GM12878 (cell line): Measurements from ENCODE around the gene ABHD2. TPM values are rescaled to one million over a fixed set of nuclear protein-coding genes. Genes with fewer than 3 reads are reported as not detected.

ENCODE experiments used
- ATAC-seq: fragments of 200-7000 bp; cut with Tn5 transposase; 3 replicates; pipeline ENCODE4 v1.9.1; 2020; ENCODE audit warnings: mild to moderate bottlenecking, moderate library complexity
- BruUV-seq: library from RNA; stranded (reverse); fragments of 400-500 nt; replicated peaks from 2 replicates; lab custom pipeline; 2021; lab: Mats Ljungman, UMichigan
- CTCF ChIA-PET: fragments of 300-600 bp; sonication (Branson Sonifier 250); formaldehyde crosslinking; extraction: SDS; loops from one replicate; lab custom pipeline; 2021; ENCODE audit warnings: inconsistent platforms; lab: Yijun Ruan, JAX
- POLR2A ChIA-PET: fragments of 350-600 bp; formaldehyde crosslinking; extraction: SDS; loops from one replicate; lab custom pipeline; 2021; ENCODE audit warnings: inconsistent platforms; lab: Charles Lee
- RAD21 ChIA-PET: fragments of 300-600 bp; sonication (Branson Sonifier 250); formaldehyde crosslinking; loops from one replicate; lab custom pipeline; 2023; ENCODE audit warnings: antibody characterized with exemption; ENCODE audit not compliant: unreplicated experiment; lab: Charles Lee
- SMC1A ChIA-PET: fragments of 300-600 bp; sonication (Branson Sonifier 250); formaldehyde crosslinking; loops from one replicate; lab custom pipeline; 2023; ENCODE audit not compliant: unreplicated experiment, uncharacterized antibody; lab: Charles Lee
- DNase-seq: peaks from one replicate; pipeline ENCODE4 v3.0.0-alpha.2; 2011; ENCODE audit warnings: low read depth, low spot score
- FAIRE-seq: peaks from 3 replicates; lab custom pipeline; 2011; peaks lifted over from hg19 to GRCh38; lab: Jason Lieb, UNC
- H2AFZ ChIP-seq: 2 replicates; pipeline ENCODE4 v1.6.0; 2011; ENCODE audit warnings: low read depth, low read length, control low read depth; ENCODE audit not compliant: control insufficient read depth
- H3K27ac ChIP-seq: 2 replicates; pipeline ENCODE4 v1.5.1; 2011; ENCODE audit warnings: control low read depth; ENCODE audit not compliant: control insufficient read depth, insufficient read depth
- H3K27me3 ChIP-seq, 2 experiments: replicated peaks in 1 of 2; 2 replicates each; pipeline versions ENCODE4 v1.6.0 to v1.6.1; 2011; ENCODE audit warnings: low read length in 1 of 2; ENCODE audit not compliant: control insufficient read depth in 2 of 2, insufficient read depth in 2 of 2
- H3K36me3 ChIP-seq, 2 experiments: 2 replicates each; pipeline ENCODE4 v1.5.1; 2011; ENCODE audit warnings: low read length in 1 of 2; ENCODE audit not compliant: control insufficient read depth in 2 of 2, insufficient read depth in 2 of 2
- H3K4me1 ChIP-seq: 2 replicates; pipeline ENCODE4 v1.6.1; 2011; ENCODE audit warnings: mild to moderate bottlenecking, low read length, moderate library complexity, mixed read lengths; ENCODE audit not compliant: control insufficient read depth, insufficient read depth
- H3K4me2 ChIP-seq: 2 replicates; pipeline ENCODE4 v1.6.0; 2011; ENCODE audit warnings: control low read depth; ENCODE audit not compliant: control insufficient read depth, insufficient read depth
- H3K4me3 ChIP-seq: fragments of 200-600 bp; sonication (generic); 2 replicates; pipeline ENCODE4 v1.5.1; 2016
- H3K79me2 ChIP-seq: 2 replicates; pipeline ENCODE4 v1.6.0; 2011; ENCODE audit warnings: low read length; ENCODE audit not compliant: control insufficient read depth, insufficient read depth
- H3K9ac ChIP-seq: 2 replicates; pipeline ENCODE4 v1.8.0; 2011; ENCODE audit warnings: low read length, control low read depth, mixed read lengths; ENCODE audit not compliant: control insufficient read depth, insufficient read depth
- H3K9me3 ChIP-seq: replicated peaks from 3 replicates; pipeline ENCODE4 v1.5.1; 2011; ENCODE audit warnings: mild to moderate bottlenecking, low read length; ENCODE audit not compliant: control insufficient read depth, insufficient read depth
- H4K20me1 ChIP-seq: 2 replicates; pipeline ENCODE4 v1.6.0; 2011; ENCODE audit not compliant: control insufficient read depth, insufficient read depth
- BHLHE40 ChIP-seq, 2 experiments: fragments of 450-650 bp in 1 of 2; IDR thresholded peaks; 2 replicates each; pipeline ENCODE4 v1.6.1; 2011 to 2017; ENCODE audit warnings: low read depth in 2 of 2, borderline replicate concordance in 1 of 2, improper control_type of control experiment in 1 of 2, low read length in 1 of 2, mild to moderate bottlenecking in 1 of 2
- CBFB ChIP-seq: IDR thresholded peaks from 2 replicates; pipeline ENCODE4 v1.6.1; 2016; ENCODE audit warnings: antibody characterized with exemption, low read depth
- ESRRA ChIP-seq: IDR thresholded peaks from 2 replicates; pipeline ENCODE4 v1.6.1; 2012; ENCODE audit warnings: mild to moderate bottlenecking, low read length, improper control_type of control experiment
- IKZF1 ChIP-seq: fragments of 450-650 bp; conservative IDR thresholded peaks from 2 replicates; pipeline ENCODE4 v1.6.1; 2017; ENCODE audit warnings: antibody characterized with exemption, mild to moderate bottlenecking
- IRF3 ChIP-seq: fragments of 450-650 bp; IDR thresholded peaks from 2 replicates; pipeline ENCODE4 v1.6.1; 2014; ENCODE audit warnings: mild to moderate bottlenecking
- JUND ChIP-seq: IDR thresholded peaks from 2 replicates; pipeline ENCODE4 v1.6.1; 2012; ENCODE audit warnings: low read depth, mild to moderate bottlenecking, low read length, improper control_type of control experiment, moderate library complexity
- LARP7 ChIP-seq: fragments of 450-650 bp; IDR thresholded peaks from 2 replicates; pipeline ENCODE4 v1.6.1; 2017; ENCODE audit warnings: mild to moderate bottlenecking
- MYC ChIP-seq: IDR thresholded peaks from 2 replicates; pipeline ENCODE4 v1.6.1; 2011; ENCODE audit warnings: mild to moderate bottlenecking, low read length, moderate library complexity, inconsistent platforms; ENCODE audit not compliant: insufficient read depth, insufficient replicate concordance, insufficient read length, severe bottlenecking
- RAD51 ChIP-seq: fragments of 450-650 bp; IDR thresholded peaks from 2 replicates; pipeline ENCODE4 v1.6.1; 2016; ENCODE audit warnings: moderate library complexity, mild to moderate bottlenecking, inconsistent platforms
- SMAD5 ChIP-seq: IDR thresholded peaks from 2 replicates; pipeline ENCODE4 v1.6.1; 2016; ENCODE audit warnings: antibody characterized with exemption, low read depth
- SMARCA5 ChIP-seq: fragments of 450-650 bp; IDR thresholded peaks from 2 replicates; pipeline ENCODE4 v1.6.1; 2017; ENCODE audit warnings: mild to moderate bottlenecking
- SRF ChIP-seq, 2 experiments: IDR thresholded peaks; 2 replicates each; pipeline ENCODE4 v1.6.1; 2011; ENCODE audit warnings: low read depth in 2 of 2, low read length in 2 of 2, mild to moderate bottlenecking in 1 of 2, moderate library complexity in 1 of 2
- STAT1 ChIP-seq: fragments of 450-650 bp; conservative IDR thresholded peaks from 2 replicates; pipeline ENCODE4 v1.6.1; 2014; ENCODE audit warnings: antibody characterized with exemption, mild to moderate bottlenecking
- YY1 ChIP-seq: IDR thresholded peaks from 2 replicates; pipeline ENCODE4 v1.6.1; 2011; ENCODE audit warnings: low read depth, mild to moderate bottlenecking, low read length
- ZNF24 ChIP-seq: fragments of 450-650 bp; IDR thresholded peaks from 2 replicates; pipeline ENCODE4 v1.6.1; 2017; ENCODE audit warnings: antibody characterized with exemption, mild to moderate bottlenecking
- ZZZ3 ChIP-seq: IDR thresholded peaks from 2 replicates; pipeline ENCODE4 v1.6.1; 2011; ENCODE audit warnings: low read depth; ENCODE audit not compliant: control insufficient read depth, insufficient read length
- WGBS: methylation state at CpG from one replicate; pipeline ENCODE4 v1.1.6; 2016; ENCODE audit warnings: low lambda C conversion rate; ENCODE audit not compliant: insufficient replicate concordance, insufficient coverage; ENCODE audit errors: missing lambda C conversion rate; 5-methylcytosine and 5-hydroxymethylcytosine counted together
- in situ Hi-C: fragments of 300-500 bp; cut with MboI; formaldehyde crosslinking; loops from 9 replicates; pipeline ENCODE4 v1.14.3; 2018; ENCODE audit warnings: mixed read lengths
- intact Hi-C: fragments of 100-400 bp; cut with micrococcal nuclease; formaldehyde crosslinking; loops from one replicate; pipeline ENCODE4 v1.14.2; 2022; ENCODE audit not compliant: unreplicated experiment
- polyA plus RNA-seq, 11 experiments: library from polyadenylated mRNA; depleted of rRNA in 4 of 11; unstranded in 6 of 11; stranded (reverse) in 5 of 11; fragments of >200 nt; fragmentation: Nextera tagmentation in 4 of 11; fragmentation: Illumina TruSeq in 1 of 11; extraction: Ambion mirVana in 4 of 11; extraction: Trizol in 1 of 11; gene quantifications; 1 replicate in 1 of 11; 2 replicates in 10 of 11; pipeline versions ENCODE4 v1.2.1 to v1.2.3, GENCODE V29; 2011 to 2016; ENCODE audit warnings: inconsistent platforms in 2 of 11, missing spikeins in 2 of 11, low read depth in 1 of 11
- total RNA-seq, 4 experiments: library from RNA; depleted of rRNA in 3 of 4; stranded (reverse); fragments of >200 nt in 3 of 4; fragmentation: Illumina TruSeq in 1 of 4; extraction: Trizol in 1 of 4; gene quantifications; 2 replicates each; pipeline versions ENCODE4 v1.2.1 to v1.2.3, GENCODE V29; 2013 to 2021
- TF ChIP-seq, protein P1 (sequence below): fragments of 450-650 bp; IDR thresholded peaks from 2 replicates; pipeline ENCODE4 v1.6.1; 2017; ENCODE audit warnings: mild to moderate bottlenecking, moderate library complexity

ABHD2 gene
- total and polyA plus RNA-seq, 10 of the 15 experiments (the other 5 are each of a cell fraction or from before 2014, with no cell fraction given): 1.2 to 33.6 (median 20.4) TPM

- TF ChIP-seq, protein P1, sequence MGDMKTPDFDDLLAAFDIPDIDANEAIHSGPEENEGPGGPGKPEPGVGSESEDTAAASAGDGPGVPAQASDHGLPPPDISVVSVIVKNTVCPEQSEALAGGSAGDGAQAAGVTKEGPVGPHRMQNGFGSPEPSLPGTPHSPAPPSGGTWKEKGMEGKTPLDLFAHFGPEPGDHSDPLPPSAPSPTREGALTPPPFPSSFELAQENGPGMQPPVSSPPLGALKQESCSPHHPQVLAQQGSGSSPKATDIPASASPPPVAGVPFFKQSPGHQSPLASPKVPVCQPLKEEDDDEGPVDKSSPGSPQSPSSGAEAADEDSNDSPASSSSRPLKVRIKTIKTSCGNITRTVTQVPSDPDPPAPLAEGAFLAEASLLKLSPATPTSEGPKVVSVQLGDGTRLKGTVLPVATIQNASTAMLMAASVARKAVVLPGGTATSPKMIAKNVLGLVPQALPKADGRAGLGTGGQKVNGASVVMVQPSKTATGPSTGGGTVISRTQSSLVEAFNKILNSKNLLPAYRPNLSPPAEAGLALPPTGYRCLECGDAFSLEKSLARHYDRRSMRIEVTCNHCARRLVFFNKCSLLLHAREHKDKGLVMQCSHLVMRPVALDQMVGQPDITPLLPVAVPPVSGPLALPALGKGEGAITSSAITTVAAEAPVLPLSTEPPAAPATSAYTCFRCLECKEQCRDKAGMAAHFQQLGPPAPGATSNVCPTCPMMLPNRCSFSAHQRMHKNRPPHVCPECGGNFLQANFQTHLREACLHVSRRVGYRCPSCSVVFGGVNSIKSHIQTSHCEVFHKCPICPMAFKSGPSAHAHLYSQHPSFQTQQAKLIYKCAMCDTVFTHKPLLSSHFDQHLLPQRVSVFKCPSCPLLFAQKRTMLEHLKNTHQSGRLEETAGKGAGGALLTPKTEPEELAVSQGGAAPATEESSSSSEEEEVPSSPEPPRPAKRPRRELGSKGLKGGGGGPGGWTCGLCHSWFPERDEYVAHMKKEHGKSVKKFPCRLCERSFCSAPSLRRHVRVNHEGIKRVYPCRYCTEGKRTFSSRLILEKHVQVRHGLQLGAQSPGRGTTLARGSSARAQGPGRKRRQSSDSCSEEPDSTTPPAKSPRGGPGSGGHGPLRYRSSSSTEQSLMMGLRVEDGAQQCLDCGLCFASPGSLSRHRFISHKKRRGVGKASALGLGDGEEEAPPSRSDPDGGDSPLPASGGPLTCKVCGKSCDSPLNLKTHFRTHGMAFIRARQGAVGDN: no peak
- TF ChIP-seq STAT1: no peak
Measured at GRCh38 chr15:89121414-89121813, 33.2 kb downstream of the ABHD2 start (continued).

- Histone ChIP-seq H2AFZ (no peak overlapping the region), H3K79me2 (no peaks in the 10 kb centered on the region), H3K4me3 (no peak overlapping the region), H3K9me3 (no peaks in the 10 kb centered on the region), H3K36me3 (peaks cover 2 to 3% of the 10 kb centered on the region in 2 experiments; a peak in 3 of 4 replicates), H3K4me1 (no peaks in the 10 kb centered on the region), H3K9ac (no peak overlapping the region), H4K20me1 (no peaks in the 10 kb centered on the region), H3K4me2 (no peak overlapping the region), H3K27me3 (no peaks in the 10 kb centered on the region), H3K27ac (no peak overlapping the region)
- intact Hi-C loops: no loop called here
- ChIA-PET SMC1A (interaction anchor here (2.8 to 10.2 kb wide), 3 partner anchors 10 to 34 kb away, joined by 8 to 72 read pairs (median 11); partner anchors contain the start of gene ABHD2), POLR2A (interaction anchor here (1.0 kb wide), 1 partner anchor 8 kb away, joined by 3 read pairs; no protein-coding TSS in a partner anchor), RAD21 (interaction anchor here (0.6 to 2.0 kb wide), 2 partner anchors 61 to 65 kb away, joined by 3 to 5 read pairs; no protein-coding TSS in a partner anchor), CTCF (interaction anchor here (2.2 kb wide), 1 partner anchor 49 kb away, joined by 10 read pairs; no protein-coding TSS in a partner anchor)
- TF ChIP-seq SRF (IDR thresholded peaks at IDR 0.05; ENCODE audit: low read depth in 2 of 2, low read length in 2 of 2): no peak
- TF ChIP-seq LARP7: no peak
- no peak for TF ChIP-seq JUND
- TF ChIP-seq BHLHE40 (IDR thresholded peaks at IDR 0.05; ENCODE audit: borderline replicate concordance in 1 of 2, low read depth in 2 of 2, low read length in 1 of 2): no peak
- TF ChIP-seq SMARCA5: no peak
- no peak for TF ChIP-seq IRF3
- TF ChIP-seq ESRRA: no peak
- no peak for TF ChIP-seq RAD51
- TF ChIP-seq SMAD5: no peak
- TF ChIP-seq CBFB: no peak
- TF ChIP-seq MYC: no peak
- no peak for TF ChIP-seq IKZF1
- no peak for TF ChIP-seq ZZZ3
- TF ChIP-seq YY1: no peak
- TF ChIP-seq ZNF24: no peak
- WGBS: 94% methylated on average over 4 of the region's 4 CpGs
- DNase-seq (no peak), FAIRE-seq (no peak), ATAC-seq (no peak)
- BruUV-seq: no TSS peak
- in situ Hi-C loops: no loop called here
Measured at GRCh38 chr15:89122505-89123180, 34.4 kb downstream of the ABHD2 start.
